Spinal cord (tissue), 10 donors: ENCODE results near the gene AKR7A2. TPM values are rescaled to one million over a fixed set of nuclear protein-coding genes. Genes with fewer than 3 reads are reported as not detected.
A peak's percentile ranks its signal among the peaks of the same experiment; 100 is the strongest.

Experiments
- DNase-seq, 6 donors: peaks; one replicate each; pipeline versions ENCODE4 v3.0.0 to v3.0.0-alpha.2; 2013 to 2015; ENCODE audit warnings: low spot score in 6 of 6, low read depth in 4 of 6
- H3K27ac ChIP-seq: one replicate; pipeline ENCODE4 v1.5.1; 2013; ENCODE audit warnings: low read depth, low read length, control low read depth
- H3K27me3 ChIP-seq: one replicate; pipeline ENCODE4 v1.6.1; 2013; ENCODE audit warnings: low read length; ENCODE audit not compliant: control insufficient read depth, insufficient read depth
- H3K36me3 ChIP-seq: one replicate; pipeline ENCODE4 v1.6.1; 2013; ENCODE audit warnings: low read length; ENCODE audit not compliant: control insufficient read depth, insufficient read depth
- H3K4me1 ChIP-seq: one replicate; pipeline ENCODE4 v1.6.1; 2013; ENCODE audit warnings: low read length; ENCODE audit not compliant: control insufficient read depth, insufficient read depth
- H3K4me3 ChIP-seq: one replicate; pipeline ENCODE4 v1.5.1; 2013; ENCODE audit warnings: low read depth, low read length, control low read depth
- H3K9me3 ChIP-seq: one replicate; pipeline ENCODE4 v1.6.1; 2013; ENCODE audit warnings: low read length; ENCODE audit not compliant: control insufficient read depth, insufficient read depth
- WGBS: methylation state at CpG from one replicate; pipeline ENCODE4 v1.1.5; 2013; ENCODE audit warnings: missing lambda C conversion rate; ENCODE audit not compliant: insufficient coverage; 5-methylcytosine and 5-hydroxymethylcytosine counted together
- polyA plus RNA-seq, 2 donors: library from polyadenylated mRNA; unstranded; fragments of 120-200 nt; gene quantifications; one replicate each; pipeline ENCODE4 v1.2.1, GENCODE V29; 2013; ENCODE audit not compliant: insufficient read length in 2 of 2
- total RNA-seq, 2 donors: library from RNA; depleted of rRNA in 1 of 2; stranded (reverse); fragments of 120-200 nt in 1 of 2; fragments of >200 nt in 1 of 2; gene quantifications; one replicate each; pipeline versions ENCODE4 v1.2.3 to v1.2.4, GENCODE V29; 2013 to 2014
- donor health status: healthy.

Gene AKR7A2
- total and polyA plus RNA-seq, 4 donors, result 39.1 to 101 (median 67.3) TPM

DNA sequence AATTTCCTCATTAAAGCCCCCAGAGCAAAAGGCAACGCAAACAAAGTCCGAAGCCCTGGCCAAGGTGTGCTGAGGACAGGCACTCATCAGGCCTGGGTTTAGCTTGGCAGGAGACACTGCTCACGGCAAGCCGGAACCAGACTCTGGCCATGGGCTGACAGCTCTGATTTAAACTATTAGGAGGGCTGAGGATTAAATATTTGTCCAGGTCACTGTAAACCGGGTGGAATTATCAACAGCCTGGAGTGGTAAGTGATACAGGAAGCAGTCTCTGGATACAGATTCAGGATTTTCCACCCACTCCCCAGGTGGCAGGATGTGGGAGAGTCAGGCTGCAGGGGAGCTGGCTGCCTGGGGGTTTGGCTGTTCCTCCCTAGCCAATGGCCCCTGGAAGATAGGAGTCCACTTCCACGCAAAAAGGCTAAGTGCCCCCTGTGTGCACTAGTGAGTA, 42.6 kb upstream of the AKR7A2 start:
- Histone ChIP-seq H3K27ac (no peak overlapping the region), H3K4me3 (no peak overlapping the region), H3K27me3 (no peaks in the 10 kb centered on the region), H3K4me1 (peaks cover 42% of the 10 kb centered on the region), H3K36me3 (peaks cover 74% of the 10 kb centered on the region), H3K9me3 (no peaks in the 10 kb centered on the region)
- WGBS, result 63% methylated on average over 5 of the region's 6 CpGs
- no peak for DNase-seq

DNA sequence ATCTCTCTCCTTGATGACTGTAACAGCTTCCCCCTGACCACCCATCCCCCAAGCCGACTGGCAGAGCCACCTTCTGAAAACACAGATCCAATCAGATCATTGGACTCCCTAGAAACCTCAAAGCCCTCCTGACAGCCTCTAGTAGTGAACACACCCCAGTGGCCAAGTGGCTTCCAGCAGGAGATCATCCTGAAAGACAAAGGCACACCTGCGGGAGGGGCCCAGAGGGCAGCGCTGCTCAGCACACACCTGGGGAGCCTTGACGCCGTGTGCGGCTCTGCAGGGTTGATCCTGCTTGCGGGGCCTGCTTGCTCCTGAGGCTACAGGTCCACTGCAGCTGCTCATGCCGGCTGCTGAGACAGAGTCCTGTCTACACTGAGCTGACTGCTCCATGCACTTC, 41.7 kb upstream of the AKR7A2 start:
- Histone ChIP-seq H3K4me3 (no peak overlapping the region), H3K27me3 (no peaks in the 10 kb centered on the region), H3K36me3 (peaks cover 79% of the 10 kb centered on the region), H3K27ac (peak overlapping the region; percentile 66), H3K4me1 (peaks cover 45% of the 10 kb centered on the region), H3K9me3 (no peaks in the 10 kb centered on the region)
- no peak for DNase-seq
- 45% methylated on average over 7 of the region's 8 CpGs for WGBS

DNA sequence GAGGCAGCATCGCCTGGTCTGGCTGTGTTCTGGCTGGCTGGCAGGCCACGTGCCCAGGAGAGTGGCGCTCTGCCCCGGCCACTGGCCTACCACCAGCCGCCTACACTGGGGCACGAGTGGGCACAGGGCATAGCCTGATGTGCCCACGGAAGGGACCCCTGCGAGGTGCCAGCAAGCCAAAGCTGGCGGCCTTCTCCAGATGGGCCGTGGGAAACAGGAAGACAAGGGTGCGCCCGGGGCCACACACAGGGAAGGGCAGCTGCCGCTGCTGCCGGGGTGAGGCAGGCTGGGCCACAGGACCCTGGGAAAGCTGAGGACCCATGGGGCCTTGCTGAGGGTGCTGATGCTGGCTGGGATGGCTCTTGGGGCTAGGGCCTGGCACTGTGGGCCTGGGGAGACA, 40.9 kb upstream of the AKR7A2 start:
- Histone ChIP-seq H3K4me1 (peaks cover 45% of the 10 kb centered on the region), H3K36me3 (peaks cover 83% of the 10 kb centered on the region)

DNA sequence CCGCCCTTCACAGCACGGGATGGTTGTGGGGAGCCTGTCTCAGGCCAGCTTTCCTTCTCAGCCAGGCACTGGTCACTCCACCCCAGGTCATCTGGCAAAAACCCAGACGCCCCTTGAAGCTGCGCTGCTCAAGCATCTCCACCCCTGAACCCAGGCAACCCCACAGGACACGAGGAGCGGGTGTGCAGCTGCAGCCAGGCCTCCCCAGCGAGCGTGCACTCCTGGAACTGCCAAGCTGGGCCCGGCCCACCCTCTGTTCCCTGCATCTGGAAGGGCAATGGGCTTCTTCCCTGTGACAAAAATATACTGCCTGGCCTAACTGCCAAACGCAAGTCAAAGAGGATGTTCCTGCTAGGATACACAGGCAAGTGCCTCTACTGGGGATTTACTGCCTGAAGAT, 39.9 kb upstream of the AKR7A2 start:
- Histone ChIP-seq H3K27me3 (no peaks in the 10 kb centered on the region), H3K4me1 (peaks cover 48% of the 10 kb centered on the region)
- peak in 1 of 6 donors; percentile 59 for DNase-seq

More for the DNA sequence above, 40.9 kb upstream of the AKR7A2 start:
- H3K4me3 ChIP-seq, result no peak overlapping the region
- H3K9me3 ChIP-seq, result no peaks in the 10 kb centered on the region
- WGBS, result 92% methylated on average over 14 of the region's 14 CpGs
- H3K27ac ChIP-seq, result peak overlapping the region; percentile 66
- DNase-seq, result no peak
- no peaks in the 10 kb centered on the region for H3K27me3 ChIP-seq

DNA sequence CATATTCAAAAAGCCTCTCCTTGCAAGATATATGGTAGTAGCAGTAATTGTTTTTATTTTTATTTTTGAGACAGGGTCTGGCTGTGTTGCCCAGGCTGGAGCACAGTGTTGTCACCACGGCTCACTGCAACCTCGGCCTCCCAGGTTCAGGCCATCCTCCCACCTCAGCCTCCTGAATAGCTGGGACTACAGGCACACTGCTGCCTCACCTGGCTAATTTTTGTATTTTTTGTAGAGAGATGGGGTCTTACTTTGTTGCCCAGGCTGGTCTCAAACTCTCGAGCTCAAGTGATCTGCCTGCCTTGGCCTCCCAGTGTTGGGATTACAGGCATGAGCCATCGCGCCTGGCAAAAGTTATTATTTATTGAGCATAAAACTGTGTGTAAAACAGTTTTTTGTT, 38.6 kb upstream of the AKR7A2 start:
- no peak overlapping the region for H3K4me3 ChIP-seq
- no peaks in the 10 kb centered on the region for H3K27me3 ChIP-seq
- 95% methylated on average over 3 of the region's 5 CpGs for WGBS
- peaks cover 70% of the 10 kb centered on the region for H3K36me3 ChIP-seq
- H3K27ac ChIP-seq, result no peak overlapping the region
- H3K9me3 ChIP-seq, result no peaks in the 10 kb centered on the region
- H3K4me1 ChIP-seq, result peaks cover 48% of the 10 kb centered on the region
- no peak for DNase-seq

More for the DNA sequence above, 39.9 kb upstream of the AKR7A2 start:
- Histone ChIP-seq H3K27ac (peak overlapping the region; percentile 61), H3K4me3 (no peak overlapping the region), H3K9me3 (no peaks in the 10 kb centered on the region), H3K36me3 (peaks cover 81% of the 10 kb centered on the region)
- 79% methylated on average over 9 of the region's 10 CpGs for WGBS

DNA sequence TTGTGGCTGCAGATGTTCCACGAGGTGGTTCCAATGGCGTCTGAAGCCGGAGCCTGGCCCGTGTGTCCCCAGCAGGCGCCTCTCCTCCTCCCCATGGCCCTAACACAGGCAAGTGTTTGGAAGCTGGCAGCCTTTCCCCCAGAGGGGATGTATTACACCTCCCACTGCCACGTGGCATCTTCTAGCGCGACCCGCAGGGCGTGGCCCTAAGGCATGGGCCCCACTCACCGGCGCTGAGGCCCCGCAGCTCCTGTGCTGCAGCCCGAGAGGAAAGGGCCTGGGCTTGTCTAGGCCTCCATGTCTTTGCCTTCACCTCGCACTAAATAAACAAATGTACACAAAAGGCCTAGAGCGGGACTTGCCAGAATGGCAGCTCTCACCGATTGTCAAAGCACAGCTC, 38.1 kb upstream of the AKR7A2 start:
- Histone ChIP-seq H3K4me3 (no peak overlapping the region), H3K9me3 (no peaks in the 10 kb centered on the region), H3K27ac (no peak overlapping the region), H3K36me3 (peaks cover 71% of the 10 kb centered on the region), H3K4me1 (peaks cover 48% of the 10 kb centered on the region), H3K27me3 (no peaks in the 10 kb centered on the region)
- 91% methylated on average over 15 of the region's 17 CpGs for WGBS
- no peak for DNase-seq

DNA sequence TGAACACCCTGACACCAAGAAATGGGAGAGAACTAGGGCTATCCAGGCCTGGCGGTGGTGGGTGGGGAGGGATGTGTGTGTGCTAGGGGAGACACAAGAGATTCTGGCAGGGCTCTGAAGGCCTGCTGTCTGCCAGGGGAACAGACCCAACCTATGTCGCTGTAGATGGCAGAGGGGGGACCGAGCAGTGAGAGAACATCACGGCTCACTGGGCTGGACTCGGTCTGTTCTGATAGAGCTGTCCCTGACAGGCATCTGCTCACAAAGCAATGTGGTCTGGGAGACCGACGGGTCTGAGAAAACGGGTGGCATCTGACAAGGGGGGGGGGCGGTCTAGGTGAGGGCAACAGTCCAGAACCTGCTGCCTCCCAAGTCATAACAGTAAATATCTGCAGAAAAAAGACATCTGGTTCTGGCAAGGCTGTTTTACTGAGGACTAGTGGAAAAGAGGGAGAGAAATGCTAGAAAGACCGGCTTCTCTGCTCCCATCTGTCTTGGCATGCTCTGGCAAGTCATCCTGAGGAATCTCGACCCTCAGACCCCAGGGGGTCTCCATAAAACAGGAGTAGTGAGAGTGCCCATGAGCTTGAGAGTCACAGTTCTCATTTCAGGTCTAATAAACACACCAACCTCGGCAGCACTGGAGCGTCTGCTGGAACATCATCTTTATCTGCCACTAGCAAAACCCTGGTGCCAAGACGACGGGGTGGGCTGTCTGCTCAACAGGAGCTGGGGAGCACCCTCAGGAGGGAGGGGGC, 36.7 kb upstream of the AKR7A2 start:
- H3K4me3 ChIP-seq, result no peak overlapping the region
- no peaks in the 10 kb centered on the region for H3K9me3 ChIP-seq
- H3K36me3 ChIP-seq, result peaks cover 73% of the 10 kb centered on the region
- DNase-seq, result no peak
- 67% methylated on average over 11 of the region's 15 CpGs for WGBS
- H3K4me1 ChIP-seq, result peaks cover 44% of the 10 kb centered on the region
- no peak overlapping the region for H3K27ac ChIP-seq
- no peaks in the 10 kb centered on the region for H3K27me3 ChIP-seq

DNA sequence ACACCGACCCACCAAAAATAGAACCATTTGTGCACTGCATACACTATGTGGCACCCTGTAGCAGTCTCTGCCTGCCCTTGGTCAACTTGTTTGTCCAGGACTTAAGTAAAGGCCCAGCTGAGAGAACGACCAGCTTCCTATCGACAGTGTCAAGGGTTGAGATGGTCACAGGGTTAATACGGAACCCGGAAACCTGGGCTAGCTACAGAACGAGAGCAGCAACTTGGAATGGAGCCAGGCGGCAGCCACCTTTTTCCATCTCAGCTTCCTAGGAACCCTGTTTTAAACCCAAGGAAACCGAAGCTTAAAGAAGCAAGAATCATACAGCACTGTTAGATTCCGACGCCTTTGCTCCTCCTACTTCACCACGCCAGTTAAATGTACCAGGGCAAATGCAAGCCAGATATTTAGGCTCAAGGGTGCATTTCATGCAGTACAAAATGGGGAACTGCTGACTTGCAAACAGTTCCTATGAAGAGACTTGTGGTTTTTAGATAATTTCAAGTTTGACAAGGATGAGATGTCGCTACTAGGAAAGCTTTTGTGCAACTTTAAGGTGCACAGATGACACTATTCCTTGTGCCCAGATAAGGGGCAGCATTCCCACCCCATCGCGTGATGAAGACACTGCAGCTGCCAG, 35.7 kb upstream of the AKR7A2 start:
- 92% methylated on average over 11 of the region's 14 CpGs for WGBS

DNA sequence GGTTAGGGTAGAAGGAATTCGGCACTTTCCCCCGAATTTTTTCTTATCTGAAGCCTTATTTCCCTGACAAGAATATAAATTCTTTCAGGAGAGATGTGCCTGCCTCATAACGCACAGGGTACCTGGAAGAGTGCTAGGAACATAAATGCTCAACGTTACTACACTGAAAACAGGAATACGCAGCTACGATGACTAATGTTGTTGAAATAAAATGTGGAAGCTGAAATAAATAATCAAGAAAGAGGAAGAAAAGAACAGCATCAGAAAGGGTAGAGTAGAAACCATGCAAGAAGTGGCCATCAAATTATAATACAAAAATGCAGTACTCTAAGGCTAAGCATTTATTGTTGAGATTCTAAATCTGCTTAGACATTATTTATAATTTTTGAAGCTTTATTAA, 34.1 kb upstream of the AKR7A2 start:
- H3K36me3 ChIP-seq, result peaks cover 76% of the 10 kb centered on the region
- H3K4me1 ChIP-seq, result peaks cover 45% of the 10 kb centered on the region
- no CpG with 5 or more reads among the region's 6 CpGs for WGBS
- no peaks in the 10 kb centered on the region for H3K27me3 ChIP-seq
- no peak overlapping the region for H3K27ac ChIP-seq
- DNase-seq, result no peak
- H3K4me3 ChIP-seq, result no peak overlapping the region
- H3K9me3 ChIP-seq, result no peaks in the 10 kb centered on the region

More for the DNA sequence above, 35.7 kb upstream of the AKR7A2 start:
- Histone ChIP-seq H3K27ac (no peak overlapping the region), H3K9me3 (no peaks in the 10 kb centered on the region), H3K27me3 (no peaks in the 10 kb centered on the region), H3K36me3 (peaks cover 73% of the 10 kb centered on the region), H3K4me3 (no peak overlapping the region), H3K4me1 (peaks cover 40% of the 10 kb centered on the region)
- DNase-seq, result no peak

DNA sequence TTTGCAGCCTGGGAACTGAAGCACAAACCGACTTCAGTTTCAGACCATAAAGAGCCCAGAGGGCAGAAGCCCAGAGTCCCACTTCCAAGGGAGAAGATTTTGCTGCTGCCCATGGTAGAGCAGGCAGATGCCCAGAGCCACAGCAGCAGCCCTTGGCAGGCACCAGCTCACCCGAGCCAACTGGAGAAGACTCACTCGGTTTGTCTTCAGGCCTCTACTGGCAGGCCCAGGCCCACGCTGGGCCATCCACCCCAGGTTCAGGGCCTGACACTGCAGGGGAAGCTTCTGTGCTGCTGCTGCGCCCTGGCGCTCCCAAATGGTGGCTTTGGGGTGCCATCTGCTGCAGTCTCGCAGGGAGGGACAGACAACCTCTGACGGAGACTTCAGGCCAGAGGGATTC, 33.4 kb upstream of the AKR7A2 start:
- peaks cover 75% of the 10 kb centered on the region for H3K36me3 ChIP-seq

More for the DNA sequence above, 33.4 kb upstream of the AKR7A2 start:
- no peak overlapping the region for H3K4me3 ChIP-seq
- no peaks in the 10 kb centered on the region for H3K27me3 ChIP-seq
- no peak for DNase-seq
- WGBS, result 90% methylated on average over 8 of the region's 8 CpGs
- H3K9me3 ChIP-seq, result no peaks in the 10 kb centered on the region
- H3K4me1 ChIP-seq, result peaks cover 46% of the 10 kb centered on the region
- H3K27ac ChIP-seq, result no peak overlapping the region
